ENCODE data around the gene RARS1.

- TF ChIP-seq BHLHE40 (IDR thresholded peaks at IDR 0.05; ENCODE audit: borderline replicate concordance) (no peak), FOXK2 (IDR thresholded peaks at IDR 0.05) (no peak), TARDBP (IDR thresholded peaks at IDR 0.05) (no peak), LEF1 (IDR thresholded peaks at IDR 0.05; ENCODE audit: borderline replicate concordance) (no peak), FOXA1 (IDR thresholded peaks at IDR 0.05) (no peak), ELF4 (IDR thresholded peaks at IDR 0.05) (no peak), SP1 (IDR thresholded peaks at IDR 0.05) (no peak), SUZ12 (IDR thresholded peaks at IDR 0.05) (no peak), ZNF384 (IDR thresholded peaks at IDR 0.05) (no peak)
- TF ChIP-seq, protein P1, sequence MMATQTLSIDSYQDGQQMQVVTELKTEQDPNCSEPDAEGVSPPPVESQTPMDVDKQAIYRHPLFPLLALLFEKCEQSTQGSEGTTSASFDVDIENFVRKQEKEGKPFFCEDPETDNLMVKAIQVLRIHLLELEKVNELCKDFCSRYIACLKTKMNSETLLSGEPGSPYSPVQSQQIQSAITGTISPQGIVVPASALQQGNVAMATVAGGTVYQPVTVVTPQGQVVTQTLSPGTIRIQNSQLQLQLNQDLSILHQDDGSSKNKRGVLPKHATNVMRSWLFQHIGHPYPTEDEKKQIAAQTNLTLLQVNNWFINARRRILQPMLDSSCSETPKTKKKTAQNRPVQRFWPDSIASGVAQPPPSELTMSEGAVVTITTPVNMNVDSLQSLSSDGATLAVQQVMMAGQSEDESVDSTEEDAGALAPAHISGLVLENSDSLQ (IDR thresholded peaks at IDR 0.05), result no peak
These were observed 39.6 kb downstream of the RARS1 start for GRCh38 chr5:168525856-168526255.

Measured in HEK293T (cell line).